Measurements from ENCODE around the gene DNAI1. TPM values are rescaled to one million over a fixed set of nuclear protein-coding genes. Genes with fewer than 3 reads are reported as not detected.

DNAI1 gene
- total RNA-seq, 1 experiment from 2014 or later = not detected

GRCh38 chr9:34450644-34451043 lies 8.0 kb upstream of the DNAI1 start:
- no peaks in the 10 kb centered on the region for H3K36me3 ChIP-seq (ENCODE audit: low read depth, low read length)
- BruUV-seq (replicated peaks) = no TSS peak
- H4K20me1 ChIP-seq (ENCODE audit: low read length) = peaks cover 17% of the 10 kb centered on the region; the same call in 1 of the 2 replicates
- ChIA-PET POLR2A (ENCODE audit: unreplicated experiment) (no interaction called here), CTCF (no interaction called here)
- DNase-seq = no peak
- no peak for ATAC-seq
- intact Hi-C loops (cut with micrococcal nuclease) = no loop called here
- no peak overlapping the region for H2AFZ ChIP-seq (ENCODE audit: low read length)
- H3K4me3 ChIP-seq (ENCODE audit: low read length) = no peak overlapping the region
- no peak for TF ChIP-seq EZH2phosphoT487 (IDR thresholded peaks at IDR 0.05; ENCODE audit: borderline replicate concordance, low read length)
- TF ChIP-seq EZH2 (IDR thresholded peaks at IDR 0.05; ENCODE audit: low read length, unreplicated experiment) = no peak
- no peak for TF ChIP-seq CTCF (conservative IDR thresholded peaks at IDR 0.05; ENCODE audit: low read depth, low read length)
- peaks cover 75% of the 10 kb centered on the region for H3K79me2 ChIP-seq (ENCODE audit: low read length)
- 0 out of 2 replicates have a peak, but pooled peaks cover 7% of the 10 kb centered on the region for H3K4me1 ChIP-seq (ENCODE audit: insufficient read depth, low read length)
- H3K27me3 ChIP-seq (ENCODE audit: low read length) = no peaks in the 10 kb centered on the region
- H3K9me3 ChIP-seq (ENCODE audit: low read length) = no peaks in the 10 kb centered on the region
- no peak overlapping the region for H3K9ac ChIP-seq (ENCODE audit: low read length)
- H3K9me2 ChIP-seq (replicated peaks; ENCODE audit: low read length) = no peaks in the 10 kb centered on the region
- H3K27ac ChIP-seq (ENCODE audit: low read length) = no peak overlapping the region
- no peaks in the 10 kb centered on the region for H3F3A ChIP-seq (ENCODE audit: low read length, unreplicated experiment)
- no peak overlapping the region for H3K4me2 ChIP-seq (ENCODE audit: low read length)

- peaks cover 79% of the 10 kb centered on the region for H3K79me2 ChIP-seq (ENCODE audit: low read length)
- H3K4me2 ChIP-seq (ENCODE audit: low read length) = no peak overlapping the region
- no peak overlapping the region for H2AFZ ChIP-seq (ENCODE audit: low read length)
- no TSS peak for BruUV-seq (replicated peaks)
- ChIA-PET POLR2A (ENCODE audit: unreplicated experiment) (no interaction called here), CTCF (no interaction called here)
- no peaks in the 10 kb centered on the region for H3F3A ChIP-seq (ENCODE audit: low read length, unreplicated experiment)
- H3K27ac ChIP-seq (ENCODE audit: low read length) = no peak overlapping the region
- no peaks in the 10 kb centered on the region for H3K27me3 ChIP-seq (ENCODE audit: low read length)
- H3K9me2 ChIP-seq (replicated peaks; ENCODE audit: low read length) = no peaks in the 10 kb centered on the region
- TF ChIP-seq EZH2 (IDR thresholded peaks at IDR 0.05; ENCODE audit: low read length, unreplicated experiment) (no peak), CTCF (conservative IDR thresholded peaks at IDR 0.05; ENCODE audit: low read depth, low read length) (no peak), EZH2phosphoT487 (IDR thresholded peaks at IDR 0.05; ENCODE audit: borderline replicate concordance, low read length) (no peak)
- H3K4me3 ChIP-seq (ENCODE audit: low read length) = no peak overlapping the region
- H3K9me3 ChIP-seq (ENCODE audit: low read length) = no peaks in the 10 kb centered on the region
- H4K20me1 ChIP-seq (ENCODE audit: low read length) = peaks cover 22% of the 10 kb centered on the region; the same call in 1 of the 2 replicates
- H3K36me3 ChIP-seq (ENCODE audit: low read depth, low read length) = no peaks in the 10 kb centered on the region
- intact Hi-C loops (cut with micrococcal nuclease) = no loop called here
- no peak for DNase-seq
- H3K9ac ChIP-seq (ENCODE audit: low read length) = no peak overlapping the region
- no peak for ATAC-seq
- peaks cover 8% of the 10 kb centered on the region; the same call in 1 of the 2 replicates for H3K4me1 ChIP-seq (ENCODE audit: insufficient read depth, low read length)
Measured at GRCh38 chr9:34451135-34451534, 7.5 kb upstream of the DNAI1 start.

GRCh38 chr9:34451545-34451944 lies 7.1 kb upstream of the DNAI1 start:
- ATAC-seq (no peak), DNase-seq (no peak)
- Histone ChIP-seq H3K4me2 (ENCODE audit: low read length) (no peak overlapping the region), H3K9ac (ENCODE audit: low read length) (no peak overlapping the region), H3K36me3 (ENCODE audit: low read depth, low read length) (no peaks in the 10 kb centered on the region), H3K79me2 (ENCODE audit: low read length) (peaks cover 84% of the 10 kb centered on the region), H3K27me3 (ENCODE audit: low read length) (no peaks in the 10 kb centered on the region), H3K9me2 (replicated peaks; ENCODE audit: low read length) (no peaks in the 10 kb centered on the region), H3K27ac (ENCODE audit: low read length) (no peak overlapping the region), H4K20me1 (ENCODE audit: low read length) (peaks cover 26% of the 10 kb centered on the region; the same call in 1 of the 2 replicates), H2AFZ (ENCODE audit: low read length) (no peak overlapping the region), H3K9me3 (ENCODE audit: low read length) (no peaks in the 10 kb centered on the region), H3F3A (ENCODE audit: low read length, unreplicated experiment) (no peaks in the 10 kb centered on the region), H3K4me3 (ENCODE audit: low read length) (no peak overlapping the region), H3K4me1 (ENCODE audit: insufficient read depth, low read length) (peaks cover 12% of the 10 kb centered on the region)
- POLR2A ChIA-PET (ENCODE audit: unreplicated experiment) = no interaction called here
- CTCF ChIA-PET = no interaction called here
- TF ChIP-seq EZH2phosphoT487 (IDR thresholded peaks at IDR 0.05; ENCODE audit: borderline replicate concordance, low read length) (no peak), EZH2 (IDR thresholded peaks at IDR 0.05; ENCODE audit: low read length, unreplicated experiment) (no peak), CTCF (conservative IDR thresholded peaks at IDR 0.05; ENCODE audit: low read depth, low read length) (no peak)
- intact Hi-C loops (cut with micrococcal nuclease) = no loop called here
- BruUV-seq (replicated peaks) = no TSS peak

All from PC-3 (cell line).